Lower lobe of right lung (tissue), 2 donors: ENCODE results near the gene FSTL4. TPM values are rescaled to one million over a fixed set of nuclear protein-coding genes. Genes with fewer than 3 reads are reported as not detected.

ENCODE experiments used
- ATAC-seq, 2 donors: fragments of 200-7000 bp; cut with Tn5 transposase; one replicate each; pipeline ENCODE4 v1.9.1; 2020 to 2022; ENCODE audit warnings: mild to moderate bottlenecking in 2 of 2, moderate library complexity in 2 of 2
- DNase-seq: peaks from one replicate; pipeline ENCODE4 v3.0.0-alpha.2; 2020
- H3K27ac ChIP-seq: fragments of 200-600 bp; one replicate; pipeline ENCODE4 v1.8.0; 2022
- H3K27me3 ChIP-seq: fragments of 200-600 bp; one replicate; pipeline ENCODE4 v1.8.0; 2022; ENCODE audit warnings: low read depth
- H3K36me3 ChIP-seq: fragments of 200-600 bp; one replicate; pipeline ENCODE4 v1.8.0; 2022; ENCODE audit warnings: mild to moderate bottlenecking
- H3K4me1 ChIP-seq: fragments of 200-600 bp; one replicate; pipeline ENCODE4 v1.8.0; 2022
- H3K4me3 ChIP-seq: fragments of 200-600 bp; one replicate; pipeline ENCODE4 v1.8.0; 2022; ENCODE audit warnings: mild to moderate bottlenecking
- H3K9me3 ChIP-seq: fragments of 200-600 bp; one replicate; pipeline ENCODE4 v1.8.0; 2022
- CTCF ChIP-seq: fragments of 200-600 bp; IDR thresholded peaks from one replicate; pipeline ENCODE4 v1.8.0; 2022; ENCODE audit warnings: antibody characterized with exemption, mild to moderate bottlenecking
- intact Hi-C: fragments of 100-400 bp; cut with DNase I; formaldehyde crosslinking; loops from one replicate; pipeline ENCODE4 v1.11.0; 2022
- total RNA-seq: library from RNA; stranded (reverse); fragmentation: NEBNext Ultra II Directional; extraction: Animal tissue kit (Norgen Biotek cat#: 25700); gene quantifications from one replicate; pipeline ENCODE4 v1.2.1, GENCODE V29; 2021
- donor health status: DM: no; HTN: yes; CAD: no; lungs with severe emphysema.

The FSTL4 gene
- total RNA-seq, 1 donor from 2014 or later: 1.9 TPM

- DNase-seq (no peak), ATAC-seq (no peak)
- intact Hi-C loops: no loop called here
- Histone ChIP-seq H3K36me3 (no peaks in the 10 kb centered on the region), H3K27ac (no peak overlapping the region), H3K4me3 (no peak overlapping the region), H3K9me3 (no peaks in the 10 kb centered on the region), H3K27me3 (peaks cover 11% of the 10 kb centered on the region), H3K4me1 (no peaks in the 10 kb centered on the region)
- no peak for TF ChIP-seq CTCF
These were observed 29.3 kb upstream of the FSTL4 start for GRCh38 chr5:133641683-133642082.

- ATAC-seq (no peak), DNase-seq (no peak)
- Histone ChIP-seq H3K4me3 (no peak overlapping the region), H3K27me3 (peaks cover 11% of the 10 kb centered on the region), H3K9me3 (no peaks in the 10 kb centered on the region), H3K27ac (no peak overlapping the region), H3K4me1 (no peaks in the 10 kb centered on the region), H3K36me3 (no peaks in the 10 kb centered on the region)
- intact Hi-C loops: no loop called here
- no peak for TF ChIP-seq CTCF
These were observed 27.6 kb upstream of the FSTL4 start for GRCh38 chr5:133639850-133640528.

- intact Hi-C loops: no loop called here
- no peaks in the 10 kb centered on the region for H3K9me3 ChIP-seq
- H3K27me3 ChIP-seq: no peaks in the 10 kb centered on the region
- ATAC-seq (no peak), DNase-seq (no peak)
- H3K4me3 ChIP-seq: no peak overlapping the region
- H3K36me3 ChIP-seq: no peaks in the 10 kb centered on the region
- TF ChIP-seq CTCF: no peak
- no peak overlapping the region for H3K27ac ChIP-seq
- no peaks in the 10 kb centered on the region for H3K4me1 ChIP-seq
These were observed 26.1 kb upstream of the FSTL4 start for GRCh38 chr5:133638436-133638835.

GRCh38 chr5:133637206-133637605 is 24.9 kb upstream of the FSTL4 start:
- intact Hi-C loops: no loop called here
- no peak for DNase-seq

GRCh38 chr5:133635051-133635450 is 22.7 kb upstream of the FSTL4 start:
- Histone ChIP-seq H3K27me3 (no peaks in the 10 kb centered on the region), H3K27ac (no peak overlapping the region), H3K4me3 (no peak overlapping the region), H3K9me3 (no peaks in the 10 kb centered on the region), H3K4me1 (no peaks in the 10 kb centered on the region), H3K36me3 (no peaks in the 10 kb centered on the region)
- no peak for TF ChIP-seq CTCF
- intact Hi-C loops: no loop called here
- no peak for ATAC-seq
- DNase-seq: no peak

More at GRCh38 chr5:133637206-133637605, 24.9 kb upstream of the FSTL4 start:
- no peaks in the 10 kb centered on the region for H3K9me3 ChIP-seq
- H3K27me3 ChIP-seq: no peaks in the 10 kb centered on the region
- no peak overlapping the region for H3K4me3 ChIP-seq
- no peak overlapping the region for H3K27ac ChIP-seq
- ATAC-seq: no peak
- no peaks in the 10 kb centered on the region for H3K4me1 ChIP-seq
- TF ChIP-seq CTCF: no peak
- H3K36me3 ChIP-seq: no peaks in the 10 kb centered on the region
